Glomerular visceral epithelial cell (primary cell): ENCODE results near the gene PLEKHF1.
"Not testable (repeated sequence)": the region's sequence is repeated elsewhere in the genome, so short reads cannot be mapped to it uniquely, and the experiment has no call there.

Experiments used
- DNase-seq: peaks from one replicate; pipeline ENCODE4 v3.0.0-alpha.2; 2016; ENCODE audit errors: extremely low spot score

Gene PLEKHF1

DNA sequence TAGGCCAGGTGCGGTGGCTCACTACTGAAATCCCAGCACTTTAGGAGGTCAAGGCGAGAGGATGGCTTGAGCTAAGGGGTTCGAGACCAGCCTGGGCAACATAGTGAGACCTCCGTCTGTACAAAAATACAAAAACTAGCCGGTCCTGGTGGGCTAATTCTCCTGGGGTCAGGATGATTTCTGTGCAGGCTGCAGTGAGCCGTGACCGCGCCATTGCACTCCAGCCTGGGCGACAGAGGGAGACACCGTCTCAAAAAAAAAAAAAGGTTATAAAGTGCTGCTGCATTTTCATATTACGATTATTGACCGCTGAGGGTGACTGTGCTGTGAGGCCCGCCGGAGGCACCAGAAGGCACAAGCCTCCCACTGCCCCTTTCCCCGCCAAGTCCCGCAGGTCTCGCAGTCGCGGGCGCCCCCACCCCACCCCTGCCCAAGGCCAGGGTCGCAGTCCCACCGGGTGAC, 477 bp upstream of the PLEKHF1 start:
- no peak for DNase-seq

- peak; percentile 41 for DNase-seq
Measured at GRCh38 chr19:29665826-29666577, 741 bp downstream of the PLEKHF1 start.

- DNase-seq, result peak; percentile 59
Measured at GRCh38 chr19:29666578-29667386, 1.5 kb downstream of the PLEKHF1 start.

DNA sequence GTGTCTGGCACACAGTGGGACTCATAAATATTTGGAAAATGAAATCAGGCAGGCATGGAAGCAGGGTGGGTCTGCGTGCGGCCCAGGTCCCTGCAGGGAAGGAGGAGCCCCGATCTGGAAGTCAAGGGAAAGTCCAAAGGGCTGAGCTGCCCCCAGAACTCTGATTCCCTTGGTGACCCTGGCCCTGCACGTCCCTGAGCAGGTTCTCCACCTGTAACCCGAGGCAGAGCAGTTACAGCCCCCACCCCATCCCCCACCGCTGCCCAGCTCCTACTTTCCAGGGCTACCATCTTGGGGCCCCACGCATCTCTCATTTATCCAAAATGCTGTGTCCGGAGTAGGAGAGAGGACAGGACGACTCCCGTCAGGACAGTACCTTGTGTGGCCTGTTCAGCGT, 2.1 kb downstream of the PLEKHF1 start:
- DNase-seq, result no peak

DNA sequence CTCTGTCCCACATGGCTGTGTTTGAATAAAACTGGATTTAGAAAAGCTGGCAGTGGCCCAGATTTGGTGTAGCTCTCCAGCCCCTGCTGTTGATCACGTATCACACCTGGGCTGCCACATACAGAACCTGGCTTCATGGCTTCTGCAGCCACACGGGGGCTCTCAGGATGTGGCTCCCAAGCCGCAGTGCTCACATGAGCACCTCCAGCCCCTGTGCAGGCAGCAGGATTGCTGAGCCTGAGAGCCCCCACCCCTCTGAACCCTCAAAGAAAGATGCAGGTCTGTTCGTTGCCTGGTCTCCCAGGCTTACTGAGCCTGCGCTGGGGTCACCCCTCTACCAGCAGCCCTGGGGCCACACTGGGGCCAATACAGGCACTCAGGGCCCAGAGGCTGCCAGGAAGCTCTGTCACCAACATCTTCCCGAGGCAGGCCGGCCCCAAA, 2.7 kb downstream of the PLEKHF1 start:
- DNase-seq, result no peak

GRCh38 chr19:29668746-29669609, 3.7 kb downstream of the PLEKHF1 start:
- no peak for DNase-seq

- no peak for DNase-seq
Measured at GRCh38 chr19:29670255-29670654, 5.0 kb downstream of the PLEKHF1 start.

DNA sequence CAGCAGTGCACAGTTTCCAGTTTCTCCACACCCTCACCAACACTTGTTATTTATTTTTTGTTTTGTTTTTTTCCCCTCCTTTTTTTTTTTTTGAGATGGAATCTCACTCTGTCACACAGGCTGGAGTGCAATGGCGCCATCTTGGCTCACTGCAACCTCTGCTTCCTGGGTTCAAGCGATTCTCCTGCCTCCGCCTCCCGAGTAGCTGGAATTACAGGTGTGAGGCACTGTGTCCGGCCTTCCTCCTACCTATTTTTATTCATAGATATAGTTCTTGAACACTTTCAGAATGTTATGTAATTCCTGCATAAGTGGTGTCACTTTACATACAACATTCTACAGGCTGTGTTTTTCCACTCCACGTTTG, 5.7 kb downstream of the PLEKHF1 start:
- not testable (repeated sequence) for DNase-seq

GRCh38 chr19:29671393-29672160, 6.3 kb downstream of the PLEKHF1 start:
- DNase-seq, result peak; percentile 84

DNA sequence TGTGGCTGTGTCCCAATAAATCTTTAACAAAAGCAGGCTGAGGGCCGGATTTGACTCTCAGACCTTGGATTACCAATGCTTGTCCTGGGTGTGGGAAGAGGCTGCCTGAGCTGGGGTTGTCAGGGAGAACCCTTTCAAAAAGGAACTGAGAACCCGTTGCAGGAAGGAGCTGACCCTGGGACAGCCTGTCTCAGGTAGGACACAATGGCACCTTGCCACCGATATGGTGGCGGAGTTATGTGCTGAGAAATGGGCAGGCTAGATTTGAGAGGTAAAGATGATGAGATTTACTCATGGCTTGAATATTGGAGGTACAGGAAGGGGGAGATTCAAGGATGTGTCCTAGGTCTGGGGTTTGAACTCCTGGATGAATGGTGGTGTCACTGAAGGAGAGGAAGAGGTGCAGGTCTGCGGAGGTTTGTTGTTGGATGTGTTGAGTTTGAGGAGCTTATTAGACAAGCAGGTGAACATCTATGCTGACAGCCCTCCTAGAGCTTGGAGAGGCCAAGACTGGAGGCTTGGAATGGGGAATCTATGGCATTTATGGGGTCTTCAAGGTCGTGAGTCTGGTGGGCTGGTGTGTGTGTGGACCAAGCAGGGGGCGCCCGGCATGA, 7.2 kb downstream of the PLEKHF1 start:
- no peak for DNase-seq

DNA sequence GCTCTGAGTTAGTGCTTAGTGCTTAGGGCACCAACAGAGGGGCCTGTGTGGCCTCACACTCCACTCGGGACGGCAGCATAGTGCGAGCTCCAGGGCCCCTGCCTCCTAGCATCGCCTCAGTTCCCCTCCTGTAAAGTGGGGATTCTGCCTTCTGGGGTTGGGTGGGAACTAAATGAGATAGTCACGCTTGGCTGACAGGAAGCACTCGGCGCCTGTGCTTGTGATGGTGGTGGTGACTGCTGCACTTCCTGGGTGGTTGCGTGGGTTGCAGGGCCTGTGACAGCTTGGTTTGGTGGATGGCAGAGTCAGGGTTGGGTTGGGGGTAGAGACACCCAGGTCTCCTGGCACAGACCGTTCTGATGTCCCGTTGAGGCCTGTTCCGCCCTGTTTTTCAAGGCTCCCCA, 7.7 kb downstream of the PLEKHF1 start:
- no peak for DNase-seq

DNA sequence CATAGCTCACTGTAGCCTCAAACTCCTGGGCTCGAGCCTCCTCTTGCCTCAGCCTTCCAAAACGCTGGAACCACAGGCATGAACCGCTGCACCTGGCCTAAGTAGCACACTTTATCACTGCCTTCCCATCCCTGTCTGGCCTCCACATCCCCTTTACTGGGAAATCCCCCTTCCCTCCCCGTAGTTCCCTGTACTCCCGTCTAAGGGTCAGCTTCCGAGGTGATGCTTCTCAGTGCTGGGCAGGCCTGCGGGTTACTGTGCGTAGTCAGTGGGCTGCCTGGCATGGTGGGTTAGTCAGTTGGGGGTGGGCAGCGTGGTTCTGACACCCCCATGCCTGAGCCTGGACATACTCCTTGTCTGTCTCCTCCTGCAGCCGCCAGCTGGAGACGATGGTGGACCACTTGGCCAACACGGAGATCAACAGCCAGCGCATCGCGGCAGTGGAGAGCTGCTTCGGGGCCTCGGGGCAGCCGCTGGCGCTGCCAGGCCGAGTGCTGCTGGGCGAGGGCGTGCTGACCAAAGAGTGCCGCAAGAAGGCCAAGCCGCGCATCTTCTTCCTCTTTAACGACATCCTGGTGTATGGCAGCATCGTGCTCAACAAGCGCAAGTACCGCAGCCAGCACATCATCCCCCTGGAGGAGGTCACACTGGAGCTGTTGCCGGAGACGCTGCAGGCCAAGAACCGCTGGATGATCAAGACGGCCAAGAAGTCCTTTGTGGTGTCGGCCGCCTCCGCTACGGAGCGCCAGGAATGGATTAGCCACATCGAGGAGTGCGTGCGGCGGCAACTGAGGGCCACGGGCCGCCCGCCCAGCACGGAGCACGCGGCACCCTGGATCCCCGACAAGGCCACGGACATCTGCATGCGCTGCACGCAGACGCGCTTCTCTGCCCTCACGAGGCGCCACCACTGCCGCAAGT, 8.4 kb downstream of the PLEKHF1 start:
- DNase-seq, result peak; percentile 42

- no peak for DNase-seq
Measured at GRCh38 chr19:29674374-29675119, 9.3 kb downstream of the PLEKHF1 start.

- DNase-seq, result no peak
Measured at GRCh38 chr19:29675120-29675649, 9.9 kb downstream of the PLEKHF1 start.

- no peak for DNase-seq
Measured at GRCh38 chr19:29675650-29676186, 10.5 kb downstream of the PLEKHF1 start.

DNA sequence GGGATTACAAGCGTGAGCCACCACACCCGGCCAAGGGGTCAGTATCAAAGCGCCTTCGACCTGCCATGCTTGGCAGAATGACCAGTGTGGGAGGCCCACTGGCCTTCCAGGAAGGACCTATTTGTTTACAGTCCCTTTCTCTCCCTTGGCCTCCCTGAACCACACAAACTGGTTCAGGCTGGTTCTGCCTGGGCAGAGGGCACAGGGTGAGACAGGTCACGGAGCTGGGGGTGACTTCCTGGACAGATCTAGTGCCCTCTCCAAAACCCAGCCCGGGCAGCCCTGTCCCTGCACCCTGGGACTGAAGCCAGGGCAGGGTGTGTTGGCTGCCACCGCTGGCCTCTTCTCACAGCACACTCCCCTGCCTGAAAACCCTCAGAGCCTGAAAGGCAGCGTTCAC, 11.3 kb downstream of the PLEKHF1 start:
- DNase-seq, result no peak

DNA sequence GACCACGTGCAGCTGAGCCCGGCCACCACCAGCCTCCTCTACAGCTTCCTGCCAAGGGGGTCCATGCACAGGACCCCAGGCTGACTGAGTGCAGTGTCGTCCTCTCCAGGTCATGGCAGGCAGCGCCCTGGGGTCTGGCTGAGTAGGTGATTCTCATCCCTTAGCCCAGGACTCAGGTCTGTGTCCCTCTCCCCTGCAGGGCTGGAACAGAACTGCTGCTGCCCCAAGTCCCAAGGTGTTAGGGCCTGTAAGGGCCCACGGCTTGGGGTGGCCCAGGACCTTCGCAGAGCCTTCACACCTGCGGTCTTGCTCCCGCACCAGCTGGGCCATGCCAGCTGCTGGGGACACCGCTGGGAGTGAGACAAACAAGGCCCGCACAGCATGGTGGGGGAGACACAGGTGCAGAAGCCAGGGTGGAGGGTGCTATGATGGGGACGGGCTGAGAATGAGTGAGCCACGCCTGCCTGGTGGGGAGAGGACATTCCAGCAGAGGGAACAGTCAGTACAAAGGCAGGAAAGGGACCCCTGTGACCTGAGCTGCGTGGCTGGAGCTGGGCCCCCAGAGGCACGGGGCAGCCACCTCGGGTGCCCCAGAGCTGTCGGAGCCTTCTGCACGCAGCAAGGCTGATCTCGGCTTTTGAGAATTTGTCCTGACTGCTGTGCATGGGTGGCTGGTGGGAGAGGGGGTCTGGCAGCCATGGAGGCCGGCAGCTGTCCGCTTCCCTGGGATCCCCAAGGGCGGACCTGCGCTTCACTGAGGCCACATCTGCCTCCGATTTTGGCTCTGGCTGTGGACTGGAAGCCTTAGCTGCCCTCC, 11.9 kb downstream of the PLEKHF1 start:
- DNase-seq, result no peak
